22Rv1 (cell line): Measurements from ENCODE around the gene CCDC86.

Experiments used
- CTCF ChIP-seq: fragments of 450-650 bp; IDR thresholded peaks from 2 replicates; pipeline ENCODE4 v1.5.1; 2017; ENCODE audit warnings: mild to moderate bottlenecking
- ZFX ChIP-seq: fragments of 450-650 bp; IDR thresholded peaks from 2 replicates; pipeline ENCODE4 v1.6.1; 2017; ENCODE audit warnings: antibody characterized with exemption, borderline replicate concordance

- TF ChIP-seq CTCF (no peak), ZFX (no peak)
Observed at GRCh38 chr11:60818057-60818456, 23.9 kb upstream of the CCDC86 start.
